ENCODE measurements around the gene ACSBG1.

DNA sequence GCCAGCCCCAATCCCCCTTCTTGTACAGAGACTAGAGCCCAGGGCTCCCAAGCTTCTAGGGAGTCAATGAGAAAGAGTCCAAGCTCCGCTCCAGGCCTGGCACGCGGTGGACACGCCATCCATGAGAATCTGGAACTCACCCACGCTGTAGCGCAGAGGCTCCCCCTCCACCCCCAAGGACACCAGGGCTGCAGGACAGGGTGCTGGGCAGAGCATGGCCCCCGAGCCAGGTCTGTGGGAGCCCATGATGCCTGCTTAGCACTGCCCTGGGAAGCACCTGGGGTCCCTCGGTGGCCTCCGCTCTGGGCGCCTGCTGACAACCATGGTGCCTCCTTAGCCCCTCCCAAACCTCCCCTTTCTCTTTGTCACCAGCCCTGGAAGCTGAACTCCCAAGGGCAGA, 28.5 kb downstream of the ACSBG1 start:
- TF ChIP-seq EZH2 (IDR thresholded peaks at IDR 0.05; ENCODE audit: insufficient read depth, poor library complexity, severe bottlenecking) = no peak
- no peak for TF ChIP-seq EZH2phosphoT487 (IDR thresholded peaks at IDR 0.05; ENCODE audit: insufficient read depth, low read depth)

Data from GM23248 (cell line).